ENCODE data around the gene MAN1C1. TPM values are rescaled to one million over a fixed set of nuclear protein-coding genes. Genes with fewer than 3 reads are reported as not detected.

MAN1C1 gene
- total and polyA plus RNA-seq, 9 of the 15 experiments (the other 6 are each of a cell fraction or from before 2014, with no cell fraction given): 0.04 to 0.44 (median 0.10) TPM; not detected in 3

GRCh38 chr1:25782608-25783201, 166.1 kb downstream of the MAN1C1 start (continued):
- TF ChIP-seq COPS2 (conservative IDR thresholded peaks at IDR 0.05) (no peak), ZNF133 (CRISPR knock-in tag; IDR thresholded peaks at IDR 0.05) (no peak), PRMT5 (CRISPR knock-in tag; IDR thresholded peaks at IDR 0.05) (no peak), SUPT5H (IDR thresholded peaks at IDR 0.05) (no peak), CBX1 (IDR thresholded peaks at IDR 0.05; ENCODE audit: low read depth) (no peak), ZBED1 (IDR thresholded peaks at IDR 0.05) (no peak), SRF (CRISPR knock-in tag; IDR thresholded peaks at IDR 0.05) (no peak), ZNF384 (IDR thresholded peaks at IDR 0.05; ENCODE audit: low read depth, low read length) (no peak), SOX6 (IDR thresholded peaks at IDR 0.05) (peak; percentile 85), ZMIZ1 (IDR thresholded peaks at IDR 0.05; ENCODE audit: low read depth in 2 of 2, low read length in 2 of 2) (no peak), HMGXB4 (CRISPR knock-in tag; IDR thresholded peaks at IDR 0.05) (no peak), ZNF668 (CRISPR knock-in tag; IDR thresholded peaks at IDR 0.05) (no peak), HNRNPUL1 (IDR thresholded peaks at IDR 0.05; ENCODE audit: low read length) (no peak), RREB1 (CRISPR knock-in tag; IDR thresholded peaks at IDR 0.05) (no peak), ID3 (CRISPR knock-in tag; IDR thresholded peaks at IDR 0.05) (no peak), ID3 (tag; IDR thresholded peaks at IDR 0.05) (peak; percentile 69), RBM25 (IDR thresholded peaks at IDR 0.05; ENCODE audit: low read depth, low read length, severe bottlenecking) (no peak), MCM3 (IDR thresholded peaks at IDR 0.05) (no peak)
